GM12878 (cell line): ENCODE data around the gene TLR10. TPM values are rescaled to one million over a fixed set of nuclear protein-coding genes. Genes with fewer than 3 reads are reported as not detected.

Experiments used
- CEBPB ChIP-seq, 2 experiments: fragments of 150-350 bp in 1 of 2; IDR thresholded peaks; 2 replicates each; pipeline ENCODE4 v1.6.1; 2012 to 2014; ENCODE audit warnings: low read depth in 2 of 2, low read length in 2 of 2, borderline replicate concordance in 1 of 2, inconsistent platforms in 1 of 2
- DPF2 ChIP-seq: fragments of 450-650 bp; IDR thresholded peaks from 2 replicates; pipeline ENCODE4 v1.6.1; 2017; ENCODE audit warnings: mild to moderate bottlenecking
- ETV6 ChIP-seq, 2 experiments: fragments of 450-650 bp in 1 of 2; IDR thresholded peaks in 1 of 2; conservative IDR thresholded peaks in 1 of 2; 2 replicates each; pipeline ENCODE4 v1.6.1; 2014; ENCODE audit warnings: antibody characterized with exemption in 1 of 2, borderline replicate concordance in 1 of 2, low read depth in 1 of 2, mild to moderate bottlenecking in 1 of 2, moderate library complexity in 1 of 2
- EZH2 ChIP-seq: IDR thresholded peaks from 2 replicates; pipeline ENCODE4 v1.6.1; 2012; ENCODE audit warnings: low read depth, mild to moderate bottlenecking, control low read depth, inconsistent platforms, low read length, borderline replicate concordance; ENCODE audit not compliant: control insufficient read depth
- HDAC2 ChIP-seq: fragments of 200-600 bp; sonication (generic); IDR thresholded peaks from 2 replicates; pipeline ENCODE4 v1.6.1; 2017
- HDGF ChIP-seq: fragments of 450-650 bp; IDR thresholded peaks from 2 replicates; pipeline ENCODE4 v1.6.1; 2016; ENCODE audit warnings: antibody characterized with exemption
- HSF1 ChIP-seq: fragments of 150-350 bp; IDR thresholded peaks from 2 replicates; pipeline ENCODE4 v1.6.1; 2014; ENCODE audit warnings: mild to moderate bottlenecking, low read depth, low read length
- IRF3 ChIP-seq: fragments of 450-650 bp; IDR thresholded peaks from 2 replicates; pipeline ENCODE4 v1.6.1; 2014; ENCODE audit warnings: mild to moderate bottlenecking
- IRF4 ChIP-seq: IDR thresholded peaks from 2 replicates; pipeline ENCODE4 v1.6.1; 2011; ENCODE audit warnings: low read depth, low read length
- LARP7 ChIP-seq: fragments of 450-650 bp; IDR thresholded peaks from 2 replicates; pipeline ENCODE4 v1.6.1; 2017; ENCODE audit warnings: mild to moderate bottlenecking
- MTA2 ChIP-seq: fragments of 450-650 bp; IDR thresholded peaks from 2 replicates; pipeline ENCODE4 v1.6.1; 2016; ENCODE audit warnings: low read depth, mild to moderate bottlenecking, moderate library complexity
- MYB ChIP-seq: fragments of 150-350 bp; IDR thresholded peaks from 2 replicates; pipeline ENCODE4 v1.6.1; 2014; ENCODE audit warnings: mild to moderate bottlenecking, low read depth, low read length, borderline replicate concordance
- NBN ChIP-seq: fragments of 450-650 bp; IDR thresholded peaks from 2 replicates; pipeline ENCODE4 v1.6.1; 2016
- NFXL1 ChIP-seq: fragments of 450-650 bp; IDR thresholded peaks from 2 replicates; pipeline ENCODE4 v1.6.1; 2017; ENCODE audit warnings: antibody characterized with exemption, mild to moderate bottlenecking, borderline replicate concordance
- NFYB ChIP-seq: IDR thresholded peaks from 2 replicates; pipeline ENCODE4 v1.6.1; 2011; ENCODE audit warnings: low read depth, mild to moderate bottlenecking, low read length, improper control_type of control experiment, moderate library complexity; ENCODE audit not compliant: insufficient read depth
- PAX8 ChIP-seq: fragments of 450-650 bp; IDR thresholded peaks from 2 replicates; pipeline ENCODE4 v1.6.1; 2017; ENCODE audit warnings: mild to moderate bottlenecking, moderate library complexity
- PRDM15 ChIP-seq: fragments of 450-650 bp; formaldehyde crosslinking; IDR thresholded peaks from 2 replicates; pipeline ENCODE4 v1.4.0; 2020; ENCODE audit warnings: mild to moderate bottlenecking, moderate library complexity
- SMARCA5 ChIP-seq: fragments of 450-650 bp; IDR thresholded peaks from 2 replicates; pipeline ENCODE4 v1.6.1; 2017; ENCODE audit warnings: mild to moderate bottlenecking
- SPI1 ChIP-seq: IDR thresholded peaks from 2 replicates; pipeline ENCODE4 v1.6.1; 2011; ENCODE audit warnings: low read depth, mild to moderate bottlenecking, low read length, moderate library complexity, borderline replicate concordance; ENCODE audit not compliant: insufficient read depth
- SREBF1 ChIP-seq: IDR thresholded peaks from 2 replicates; pipeline ENCODE4 v1.6.1; 2012; ENCODE audit warnings: mild to moderate bottlenecking, low read length
- STAT1 ChIP-seq: fragments of 450-650 bp; conservative IDR thresholded peaks from 2 replicates; pipeline ENCODE4 v1.6.1; 2014; ENCODE audit warnings: antibody characterized with exemption, mild to moderate bottlenecking
- TAF1 ChIP-seq: IDR thresholded peaks from 2 replicates; pipeline ENCODE4 v1.6.1; 2011; ENCODE audit warnings: mild to moderate bottlenecking, low read depth, low read length, borderline replicate concordance
- USF1 ChIP-seq: IDR thresholded peaks from 2 replicates; pipeline ENCODE4 v1.6.1; 2011; ENCODE audit warnings: borderline replicate concordance, low read depth, mild to moderate bottlenecking, moderate library complexity, mixed read lengths, low read length; ENCODE audit not compliant: insufficient read depth; ENCODE audit errors: extremely low read length
- YBX1 ChIP-seq: fragments of 450-650 bp; IDR thresholded peaks from 2 replicates; pipeline ENCODE4 v1.6.1; 2016; ENCODE audit warnings: antibody characterized with exemption
- ZNF622 ChIP-seq: fragments of 450-650 bp; IDR thresholded peaks from 2 replicates; pipeline ENCODE4 v1.6.1; 2017; ENCODE audit warnings: mild to moderate bottlenecking, inconsistent platforms
- polyA plus RNA-seq, 11 experiments: library from polyadenylated mRNA; depleted of rRNA in 4 of 11; unstranded in 6 of 11; stranded (reverse) in 5 of 11; fragments of >200 nt; fragmentation: Nextera tagmentation in 4 of 11; fragmentation: Illumina TruSeq in 1 of 11; extraction: Ambion mirVana in 4 of 11; extraction: Trizol in 1 of 11; gene quantifications; 1 replicate in 1 of 11; 2 replicates in 10 of 11; pipeline versions ENCODE4 v1.2.1 to v1.2.3, GENCODE V29; 2011 to 2016; ENCODE audit warnings: inconsistent platforms in 2 of 11, missing spikeins in 2 of 11, low read depth in 1 of 11
- total RNA-seq, 4 experiments: library from RNA; depleted of rRNA in 3 of 4; stranded (reverse); fragments of >200 nt in 3 of 4; fragmentation: Illumina TruSeq in 1 of 4; extraction: Trizol in 1 of 4; gene quantifications; 2 replicates each; pipeline versions ENCODE4 v1.2.1 to v1.2.3, GENCODE V29; 2013 to 2021

The TLR10 gene
- total and polyA plus RNA-seq, 10 of the 15 experiments (the other 5 are each of a cell fraction or from before 2014, with no cell fraction given) = 31.5 to 149 (median 64.9) TPM

- no peak for TF ChIP-seq IRF3
- TF ChIP-seq YBX1 = no peak
- TF ChIP-seq CEBPB (IDR thresholded peaks at IDR 0.05; ENCODE audit: borderline replicate concordance in 1 of 2, low read depth in 2 of 2, low read length in 2 of 2) = no peak
- TF ChIP-seq SMARCA5 = no peak; the same call in 1 of the 2 replicates
- TF ChIP-seq ETV6 (conservative IDR thresholded peaks at IDR 0.05 in 1 of 2, IDR thresholded peaks at IDR 0.05 in 1 of 2; ENCODE audit: borderline replicate concordance in 1 of 2, low read depth in 1 of 2) = no peak
- TF ChIP-seq EZH2 = no peak
- no peak for TF ChIP-seq HDAC2
- TF ChIP-seq NFYB = no peak
- TF ChIP-seq PAX8 = no peak
- TF ChIP-seq MYB = no peak
- TF ChIP-seq LARP7 = peak; percentile 55; the same call in 1 of the 2 replicates
- peak; percentile 83 for TF ChIP-seq MTA2
- TF ChIP-seq DPF2 = peak; percentile 76
- TF ChIP-seq NBN = peak; percentile 66
- TF ChIP-seq USF1 = no peak
- TF ChIP-seq SREBF1 = no peak
- TF ChIP-seq PRDM15 = no peak
- no peak for TF ChIP-seq NFXL1
- TF ChIP-seq STAT1 = no peak; the same call in 1 of the 2 replicates
- no peak for TF ChIP-seq SPI1
- no peak for TF ChIP-seq TAF1
- TF ChIP-seq HSF1 = no peak
- no peak for TF ChIP-seq ZNF622
- TF ChIP-seq HDGF = peak; percentile 75; the same call in 1 of the 2 replicates
- TF ChIP-seq IRF4 = 0 out of 2 replicates have a peak, but pooled peaks have one; percentile 26
Measured at GRCh38 chr4:38820329-38821061, 37.7 kb upstream of the TLR10 start (continued).
